GM12875 (cell line): ENCODE results near the gene OR10J4.

Experiments used
- H3K4me3 ChIP-seq: one replicate; pipeline ENCODE4 v1.5.1; 2011; ENCODE audit warnings: low read depth, low read length, control low read depth
- TF ChIP-seq, protein P1 (sequence below): IDR thresholded peaks from 2 replicates; pipeline ENCODE4 v1.5.1; 2011; ENCODE audit warnings: low read depth, mild to moderate bottlenecking, control low read depth, inconsistent platforms, low read length, moderate library complexity, borderline replicate concordance; ENCODE audit not compliant: insufficient read depth

The OR10J4 gene

DNA sequence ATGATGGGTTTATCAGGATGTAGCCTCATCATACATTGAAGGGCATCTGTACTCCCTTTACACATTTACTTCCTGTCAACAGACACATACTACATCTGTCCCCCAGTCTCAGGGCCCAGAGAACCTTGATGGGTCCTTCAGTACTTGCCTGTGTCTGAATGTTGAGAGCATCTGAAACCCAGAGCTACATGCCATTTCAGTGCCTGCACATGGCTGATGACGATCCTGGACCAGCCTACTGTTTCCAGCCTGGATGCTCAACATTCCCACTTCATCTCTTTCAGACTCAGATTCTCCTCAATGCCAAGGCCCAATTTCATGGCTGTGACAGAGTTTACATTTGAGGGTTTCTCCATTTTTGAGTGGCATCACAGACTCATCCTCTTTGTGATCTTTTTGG is at the start of gene OR10J4:
Gene OR10J4 (plus strand): TSS at position 301 of the 400 bp plus-strand sequence.
- TF ChIP-seq, protein P1, sequence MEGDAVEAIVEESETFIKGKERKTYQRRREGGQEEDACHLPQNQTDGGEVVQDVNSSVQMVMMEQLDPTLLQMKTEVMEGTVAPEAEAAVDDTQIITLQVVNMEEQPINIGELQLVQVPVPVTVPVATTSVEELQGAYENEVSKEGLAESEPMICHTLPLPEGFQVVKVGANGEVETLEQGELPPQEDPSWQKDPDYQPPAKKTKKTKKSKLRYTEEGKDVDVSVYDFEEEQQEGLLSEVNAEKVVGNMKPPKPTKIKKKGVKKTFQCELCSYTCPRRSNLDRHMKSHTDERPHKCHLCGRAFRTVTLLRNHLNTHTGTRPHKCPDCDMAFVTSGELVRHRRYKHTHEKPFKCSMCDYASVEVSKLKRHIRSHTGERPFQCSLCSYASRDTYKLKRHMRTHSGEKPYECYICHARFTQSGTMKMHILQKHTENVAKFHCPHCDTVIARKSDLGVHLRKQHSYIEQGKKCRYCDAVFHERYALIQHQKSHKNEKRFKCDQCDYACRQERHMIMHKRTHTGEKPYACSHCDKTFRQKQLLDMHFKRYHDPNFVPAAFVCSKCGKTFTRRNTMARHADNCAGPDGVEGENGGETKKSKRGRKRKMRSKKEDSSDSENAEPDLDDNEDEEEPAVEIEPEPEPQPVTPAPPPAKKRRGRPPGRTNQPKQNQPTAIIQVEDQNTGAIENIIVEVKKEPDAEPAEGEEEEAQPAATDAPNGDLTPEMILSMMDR, result no peak
- H3K4me3 ChIP-seq, result no peak within 1 kb of the TSS

DNA sequence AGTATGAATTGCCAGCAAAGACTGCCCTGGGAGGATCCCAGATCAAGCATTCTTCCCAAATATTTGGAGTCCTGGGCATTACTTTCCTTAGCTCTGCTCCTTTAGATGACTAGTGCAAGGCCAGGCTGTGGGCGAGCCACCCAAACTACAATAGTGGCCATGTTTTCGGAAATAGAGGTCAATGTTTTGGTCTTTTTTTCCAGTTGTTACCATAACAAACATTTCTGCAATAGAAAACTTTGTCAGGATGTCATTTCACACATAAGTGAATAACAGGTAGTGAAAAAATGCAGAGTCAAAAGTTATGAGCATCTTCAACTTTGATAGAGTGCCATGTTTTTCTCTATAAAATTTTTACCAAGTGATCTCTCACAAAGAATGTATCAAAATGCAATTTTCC is 25.2 kb upstream of the OR10J4 start:
- no peak overlapping the region for H3K4me3 ChIP-seq
- TF ChIP-seq, protein P1, result no peak

DNA sequence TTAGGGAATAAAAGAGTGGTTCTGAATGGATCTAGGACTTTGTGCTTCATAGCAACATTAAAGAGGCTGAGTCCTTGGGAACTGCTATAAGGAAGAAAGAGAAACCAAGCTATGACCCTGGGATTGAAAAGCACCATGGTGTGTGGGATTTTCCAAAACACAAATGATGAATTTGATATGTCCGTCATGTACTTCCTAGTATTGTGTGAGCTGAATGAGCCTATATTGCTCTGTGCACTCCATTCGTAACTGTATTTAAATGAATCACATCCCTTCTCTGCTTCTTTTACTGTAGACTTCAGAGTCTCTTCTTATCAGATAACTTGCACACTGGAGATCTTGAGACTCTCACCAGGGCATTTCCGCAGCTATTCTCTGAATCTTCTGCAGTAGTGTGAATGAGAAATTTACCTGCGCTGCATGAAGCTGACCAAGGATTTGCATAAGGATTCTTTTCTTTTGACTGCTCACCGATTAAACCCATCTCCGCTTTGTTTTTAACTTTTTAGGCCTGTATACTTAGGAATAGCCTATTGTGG is 23.1 kb upstream of the OR10J4 start:
- no peak overlapping the region for H3K4me3 ChIP-seq
- TF ChIP-seq, protein P1, result no peak

DNA sequence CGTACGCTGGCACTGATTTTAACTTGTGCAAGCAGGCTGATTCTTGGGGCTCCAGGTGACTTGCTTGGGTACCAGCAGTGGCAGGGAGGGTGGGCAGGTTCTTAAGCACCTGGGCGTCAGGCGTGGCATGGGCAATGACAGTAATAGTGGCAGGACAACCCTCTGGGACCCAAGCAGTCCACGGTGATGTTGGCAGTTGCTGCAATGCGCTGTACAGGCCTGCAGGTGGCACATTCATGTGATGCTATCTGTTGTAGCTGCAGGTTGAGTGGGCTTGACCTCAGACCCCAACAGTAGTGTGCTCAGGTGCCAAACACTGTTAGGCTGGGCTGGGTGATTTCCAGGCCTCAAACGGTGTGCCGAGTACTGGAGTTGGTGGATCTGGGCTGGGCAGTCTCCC is 10.2 kb upstream of the OR10J4 start:
- no peak overlapping the region for H3K4me3 ChIP-seq
- TF ChIP-seq, protein P1, result peak; percentile 56

DNA sequence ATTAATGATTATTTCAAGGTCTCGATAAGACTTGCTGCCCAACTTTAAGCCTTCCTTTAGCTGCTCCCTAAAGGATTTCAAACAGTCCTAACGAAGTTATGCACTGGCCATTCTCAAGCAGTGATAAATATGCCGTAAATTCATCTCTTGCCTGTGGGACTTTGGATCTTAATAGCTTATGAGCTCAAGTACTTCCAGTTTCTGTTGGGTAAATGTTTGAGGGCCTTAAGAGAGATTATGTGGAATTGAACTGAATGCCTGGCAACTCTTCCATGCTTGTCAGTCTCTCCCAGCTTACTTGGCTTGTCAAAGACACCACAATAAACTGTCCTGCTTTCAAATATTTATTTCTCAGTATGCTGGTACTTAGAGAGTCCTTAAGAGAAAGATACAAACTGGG is 3.5 kb upstream of the OR10J4 start:
- TF ChIP-seq, protein P1, result no peak

DNA sequence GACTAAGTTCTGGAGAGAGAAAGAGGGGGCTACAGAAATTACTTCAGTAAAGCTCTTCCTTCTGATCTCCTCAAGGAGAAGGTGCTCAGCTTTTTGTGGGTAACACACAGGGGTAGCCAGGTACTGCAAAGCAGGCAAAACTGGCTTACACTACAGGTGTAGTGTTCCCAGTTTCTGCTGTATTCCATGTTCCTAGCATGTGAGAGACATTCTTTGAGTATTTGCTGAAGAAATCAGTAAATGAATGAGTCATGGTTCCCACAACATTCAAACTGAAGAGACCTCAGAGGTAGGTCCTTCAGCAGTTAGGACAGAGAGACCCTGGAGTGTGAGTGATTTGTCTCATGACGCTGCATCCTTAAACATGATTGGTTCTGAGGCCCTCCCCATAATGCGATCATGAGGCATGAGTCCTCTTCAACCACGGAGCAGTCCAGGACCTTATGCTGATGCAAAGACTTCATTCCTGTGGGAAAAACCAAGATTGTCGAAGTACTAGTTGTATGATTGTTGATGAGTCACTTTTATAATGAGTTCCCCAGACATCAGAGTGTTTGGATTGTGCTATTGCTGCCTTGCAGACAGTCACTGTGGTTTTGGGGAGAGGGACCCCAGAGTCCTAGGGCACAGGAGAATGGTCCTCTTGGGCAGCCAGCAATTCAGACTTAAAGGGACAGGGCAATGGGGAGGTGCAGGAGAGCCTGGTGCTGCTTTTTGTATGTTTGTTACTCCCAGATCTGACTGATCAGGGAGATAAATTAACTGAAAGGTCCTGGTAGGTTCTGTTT is 2.7 kb upstream of the OR10J4 start:
- H3K4me3 ChIP-seq, result no peak overlapping the region
- TF ChIP-seq, protein P1, result no peak

More for the DNA sequence above, 3.5 kb upstream of the OR10J4 start:
- H3K4me3 ChIP-seq, result no peak overlapping the region

DNA sequence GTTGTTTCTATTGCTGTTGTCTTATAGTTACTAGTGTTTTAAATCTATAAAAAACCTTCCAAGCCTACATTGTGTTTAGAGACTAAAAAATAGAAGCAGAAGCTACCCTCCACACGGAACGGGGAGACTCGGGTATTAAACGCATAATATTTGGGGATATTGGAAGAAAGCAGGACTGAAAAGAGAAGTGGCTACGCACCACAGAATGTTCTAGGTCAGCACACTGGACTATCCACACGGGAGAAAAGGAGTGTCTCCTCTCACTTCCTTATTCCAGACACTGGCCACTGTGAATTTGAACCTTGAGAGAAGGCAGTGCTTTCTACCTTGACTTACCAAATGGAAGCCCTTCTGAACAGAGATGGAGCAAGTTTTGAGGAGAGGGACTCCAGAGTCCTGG is 1.0 kb upstream of the OR10J4 start:
- H3K4me3 ChIP-seq, result no peak overlapping the region
- TF ChIP-seq, protein P1, result no peak
